ENCODE data around the gene KIAA1217.

KIAA1217 gene

GRCh38 chr10:24390146-24390700, 181.3 kb downstream of the KIAA1217 start:
- no peak overlapping the region for H3K4me3 ChIP-seq (ENCODE audit: low read depth in 1 of 2, low read length in 2 of 2)
- H3K27ac ChIP-seq (ENCODE audit: low read depth, low read length) = no peak overlapping the region
- H3K9me3 ChIP-seq (ENCODE audit: control insufficient read depth in 1 of 2, low read length in 2 of 2) = no peaks in the 10 kb centered on the region
- H3K4me1 ChIP-seq (ENCODE audit: control insufficient read depth in 1 of 2, insufficient read depth in 2 of 2, low read length in 2 of 2) = no peaks in the 10 kb centered on the region
- H3K9ac ChIP-seq (ENCODE audit: low read depth in 1 of 2, low read length in 2 of 2) = no peak overlapping the region
- no peaks in the 10 kb centered on the region for H3K27me3 ChIP-seq (ENCODE audit: control insufficient read depth in 1 of 2, insufficient read depth in 2 of 2, low read length in 2 of 2)
- H3K36me3 ChIP-seq (ENCODE audit: control insufficient read depth in 1 of 2, insufficient read depth in 2 of 2, low read length in 2 of 2) = no peaks in the 10 kb centered on the region

DNA sequence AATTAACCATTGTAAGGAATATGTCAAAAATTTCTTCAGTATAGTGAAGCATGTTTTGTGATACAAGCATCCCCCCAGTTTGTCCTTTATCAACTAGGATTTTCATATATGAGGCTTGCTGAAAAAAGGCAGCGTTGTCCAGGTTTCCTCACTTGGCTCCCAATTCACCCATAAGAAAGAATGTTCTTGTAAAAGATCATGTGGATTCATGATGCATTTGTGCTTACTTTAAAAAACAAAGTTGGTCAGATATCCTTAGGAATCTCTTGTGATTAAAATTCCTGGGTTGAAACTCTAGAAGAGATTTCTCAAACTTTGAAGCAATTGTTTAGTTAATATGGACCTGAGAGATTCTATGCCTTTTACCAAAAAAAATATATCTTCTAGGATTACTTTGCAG, 181.8 kb downstream of the KIAA1217 start:
- Histone ChIP-seq H3K27me3 (ENCODE audit: control insufficient read depth in 1 of 2, insufficient read depth in 2 of 2, low read length in 2 of 2) (no peaks in the 10 kb centered on the region), H3K4me3 (ENCODE audit: low read depth in 1 of 2, low read length in 2 of 2) (no peak overlapping the region), H3K9me3 (ENCODE audit: control insufficient read depth in 1 of 2, low read length in 2 of 2) (no peaks in the 10 kb centered on the region), H3K36me3 (ENCODE audit: control insufficient read depth in 1 of 2, insufficient read depth in 2 of 2, low read length in 2 of 2) (no peaks in the 10 kb centered on the region), H3K9ac (ENCODE audit: low read depth in 1 of 2, low read length in 2 of 2) (no peak overlapping the region), H3K4me1 (ENCODE audit: control insufficient read depth in 1 of 2, insufficient read depth in 2 of 2, low read length in 2 of 2) (no peaks in the 10 kb centered on the region), H3K27ac (ENCODE audit: low read depth, low read length) (no peak overlapping the region)

DNA sequence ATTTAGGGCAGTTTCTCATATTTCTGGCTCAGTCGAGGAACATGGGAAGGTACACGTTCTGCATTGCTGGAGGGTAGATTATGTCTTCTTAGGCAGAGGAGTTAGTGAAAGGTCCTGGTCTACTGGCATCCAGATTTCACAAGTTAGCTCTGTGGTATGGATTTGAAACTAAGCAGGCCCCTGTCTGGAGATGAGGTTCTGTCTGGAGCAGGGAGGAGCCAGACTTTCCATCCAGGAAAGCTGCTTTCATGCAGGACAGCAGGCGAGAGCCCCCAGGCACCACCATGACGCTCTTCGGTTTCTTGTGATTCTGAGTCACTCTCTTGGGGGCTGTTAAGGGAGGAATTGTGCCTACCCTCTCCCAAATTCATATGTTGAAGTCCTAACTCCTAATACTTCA, 184.3 kb downstream of the KIAA1217 start:
- H3K4me3 ChIP-seq (ENCODE audit: low read depth in 1 of 2, low read length in 2 of 2) = no peak overlapping the region
- no peaks in the 10 kb centered on the region for H3K4me1 ChIP-seq (ENCODE audit: control insufficient read depth in 1 of 2, insufficient read depth in 2 of 2, low read length in 2 of 2)
- no peaks in the 10 kb centered on the region for H3K36me3 ChIP-seq (ENCODE audit: control insufficient read depth in 1 of 2, insufficient read depth in 2 of 2, low read length in 2 of 2)
- H3K9ac ChIP-seq (ENCODE audit: low read depth in 1 of 2, low read length in 2 of 2) = no peak overlapping the region
- H3K27me3 ChIP-seq (ENCODE audit: control insufficient read depth in 1 of 2, insufficient read depth in 2 of 2, low read length in 2 of 2) = no peaks in the 10 kb centered on the region
- H3K9me3 ChIP-seq (ENCODE audit: control insufficient read depth in 1 of 2, low read length in 2 of 2) = no peaks in the 10 kb centered on the region
- H3K27ac ChIP-seq (ENCODE audit: low read depth, low read length) = no peak overlapping the region

DNA sequence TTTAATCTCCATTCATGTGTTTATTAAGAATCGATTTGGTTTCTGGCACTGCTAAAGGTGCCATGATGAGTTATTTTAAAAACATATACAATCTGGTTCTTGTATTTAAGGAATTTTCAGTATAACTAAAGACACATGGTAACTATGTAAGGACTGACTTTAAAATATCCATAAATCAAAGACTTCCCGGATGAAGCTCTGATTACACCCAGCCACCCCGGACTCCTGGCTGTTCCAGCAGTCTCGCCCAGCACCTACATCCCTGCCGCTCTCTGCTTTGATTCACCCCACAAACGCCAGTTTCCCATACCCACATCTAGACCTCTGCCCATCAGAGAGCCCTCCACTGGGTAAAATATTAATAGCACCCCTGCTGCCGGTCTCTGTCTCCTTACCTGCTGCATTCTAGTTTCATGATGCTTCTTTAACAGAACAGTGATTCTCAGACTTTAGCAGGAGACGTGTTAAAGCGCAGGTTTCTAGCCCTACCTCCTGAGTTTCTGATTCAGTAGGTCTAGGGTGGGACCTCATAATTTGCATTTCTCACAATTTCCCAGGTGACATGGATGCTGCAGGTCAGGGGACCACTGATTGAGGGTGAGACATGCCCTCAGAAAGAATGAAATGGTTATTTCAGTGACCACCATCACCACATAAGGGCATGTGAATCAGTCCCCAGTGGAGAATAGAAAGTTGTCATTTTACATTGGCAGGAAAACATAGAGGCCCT, 185.7 kb downstream of the KIAA1217 start:
- Histone ChIP-seq H3K9me3 (ENCODE audit: control insufficient read depth in 1 of 2, low read length in 2 of 2) (no peaks in the 10 kb centered on the region), H3K27ac (ENCODE audit: low read depth, low read length) (no peak overlapping the region), H3K4me1 (ENCODE audit: control insufficient read depth in 1 of 2, insufficient read depth in 2 of 2, low read length in 2 of 2) (no peaks in the 10 kb centered on the region), H3K4me3 (ENCODE audit: low read depth in 1 of 2, low read length in 2 of 2) (no peak overlapping the region), H3K9ac (ENCODE audit: low read depth in 1 of 2, low read length in 2 of 2) (no peak overlapping the region), H3K36me3 (ENCODE audit: control insufficient read depth in 1 of 2, insufficient read depth in 2 of 2, low read length in 2 of 2) (no peaks in the 10 kb centered on the region), H3K27me3 (ENCODE audit: control insufficient read depth in 1 of 2, insufficient read depth in 2 of 2, low read length in 2 of 2) (no peaks in the 10 kb centered on the region)

- H3K27ac ChIP-seq (ENCODE audit: low read depth, low read length) = no peak overlapping the region
- no peak overlapping the region for H3K9ac ChIP-seq (ENCODE audit: low read depth in 1 of 2, low read length in 2 of 2)
- no peak overlapping the region for H3K4me3 ChIP-seq (ENCODE audit: low read depth in 1 of 2, low read length in 2 of 2)
- no peaks in the 10 kb centered on the region for H3K4me1 ChIP-seq (ENCODE audit: control insufficient read depth in 1 of 2, insufficient read depth in 2 of 2, low read length in 2 of 2)
- H3K36me3 ChIP-seq (ENCODE audit: control insufficient read depth in 1 of 2, insufficient read depth in 2 of 2, low read length in 2 of 2) = no peaks in the 10 kb centered on the region
- no peaks in the 10 kb centered on the region for H3K9me3 ChIP-seq (ENCODE audit: control insufficient read depth in 1 of 2, low read length in 2 of 2)
- H3K27me3 ChIP-seq (ENCODE audit: control insufficient read depth in 1 of 2, insufficient read depth in 2 of 2, low read length in 2 of 2) = no peaks in the 10 kb centered on the region
Measured at GRCh38 chr10:24396396-24396795, 187.5 kb downstream of the KIAA1217 start.

DNA sequence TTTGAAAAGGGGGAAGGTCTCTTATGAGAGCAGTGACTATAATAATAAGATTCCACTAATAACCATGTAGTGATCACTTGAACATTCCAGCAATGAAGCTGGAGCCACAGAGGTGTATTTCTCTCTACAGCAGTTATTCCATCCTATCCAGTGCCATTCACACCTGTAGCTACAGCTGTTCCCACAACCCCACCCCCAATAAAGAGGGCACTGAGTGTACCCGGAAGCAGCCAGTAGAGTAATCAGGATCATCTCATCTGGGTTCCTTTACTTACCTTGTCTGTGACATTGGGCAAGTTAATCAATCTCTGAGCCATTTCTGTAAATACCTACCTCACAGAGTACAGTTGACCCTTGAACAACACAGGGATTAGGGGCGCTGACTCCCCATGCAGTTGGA, 188.7 kb downstream of the KIAA1217 start:
- Histone ChIP-seq H3K27ac (ENCODE audit: low read depth, low read length) (no peak overlapping the region), H3K9me3 (ENCODE audit: control insufficient read depth in 1 of 2, low read length in 2 of 2) (no peaks in the 10 kb centered on the region), H3K4me1 (ENCODE audit: control insufficient read depth in 1 of 2, insufficient read depth in 2 of 2, low read length in 2 of 2) (no peaks in the 10 kb centered on the region), H3K36me3 (ENCODE audit: control insufficient read depth in 1 of 2, insufficient read depth in 2 of 2, low read length in 2 of 2) (no peaks in the 10 kb centered on the region), H3K9ac (ENCODE audit: low read depth in 1 of 2, low read length in 2 of 2) (no peak overlapping the region), H3K4me3 (ENCODE audit: low read depth in 1 of 2, low read length in 2 of 2) (no peak overlapping the region), H3K27me3 (ENCODE audit: control insufficient read depth in 1 of 2, insufficient read depth in 2 of 2, low read length in 2 of 2) (no peaks in the 10 kb centered on the region)

DNA sequence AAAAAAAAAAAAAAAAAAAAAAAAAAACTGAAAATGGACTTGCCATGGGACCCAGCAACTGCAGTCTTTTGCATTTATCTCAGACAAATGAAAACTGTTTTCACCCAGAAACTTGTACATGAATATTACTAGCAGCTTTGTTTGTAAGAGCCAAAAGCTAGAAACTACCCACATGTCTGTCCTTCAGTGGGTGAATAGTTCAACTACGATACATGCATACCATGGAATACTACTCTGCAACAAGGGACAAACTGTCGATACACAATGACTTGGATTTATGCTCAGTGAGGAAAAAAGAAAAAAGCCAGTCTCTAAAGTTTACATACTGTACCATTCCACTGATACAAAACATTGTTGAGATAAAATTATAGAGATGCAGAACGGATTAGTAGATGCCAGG, 195.6 kb downstream of the KIAA1217 start:
- no peaks in the 10 kb centered on the region for H3K27me3 ChIP-seq (ENCODE audit: control insufficient read depth in 1 of 2, insufficient read depth in 2 of 2, low read length in 2 of 2)
- no peaks in the 10 kb centered on the region for H3K9me3 ChIP-seq (ENCODE audit: control insufficient read depth in 1 of 2, low read length in 2 of 2)
- no peak overlapping the region for H3K4me3 ChIP-seq (ENCODE audit: low read depth in 1 of 2, low read length in 2 of 2)
- H3K9ac ChIP-seq (ENCODE audit: low read depth in 1 of 2, low read length in 2 of 2) = no peak overlapping the region
- H3K27ac ChIP-seq (ENCODE audit: low read depth, low read length) = no peak overlapping the region
- H3K36me3 ChIP-seq (ENCODE audit: control insufficient read depth in 1 of 2, insufficient read depth in 2 of 2, low read length in 2 of 2) = no peaks in the 10 kb centered on the region
- no peaks in the 10 kb centered on the region for H3K4me1 ChIP-seq (ENCODE audit: control insufficient read depth in 1 of 2, insufficient read depth in 2 of 2, low read length in 2 of 2)

GRCh38 chr10:24405635-24406034, 196.7 kb downstream of the KIAA1217 start:
- Histone ChIP-seq H3K4me3 (ENCODE audit: low read depth in 1 of 2, low read length in 2 of 2) (no peak overlapping the region), H3K36me3 (ENCODE audit: control insufficient read depth in 1 of 2, insufficient read depth in 2 of 2, low read length in 2 of 2) (no peaks in the 10 kb centered on the region), H3K27ac (ENCODE audit: low read depth, low read length) (no peak overlapping the region), H3K9me3 (ENCODE audit: control insufficient read depth in 1 of 2, low read length in 2 of 2) (no peaks in the 10 kb centered on the region), H3K9ac (ENCODE audit: low read depth in 1 of 2, low read length in 2 of 2) (no peak overlapping the region), H3K27me3 (ENCODE audit: control insufficient read depth in 1 of 2, insufficient read depth in 2 of 2, low read length in 2 of 2) (no peaks in the 10 kb centered on the region), H3K4me1 (ENCODE audit: control insufficient read depth in 1 of 2, insufficient read depth in 2 of 2, low read length in 2 of 2) (no peaks in the 10 kb centered on the region)

- Histone ChIP-seq H3K9ac (ENCODE audit: low read depth in 1 of 2, low read length in 2 of 2) (no peak overlapping the region), H3K27ac (ENCODE audit: low read depth, low read length) (no peak overlapping the region), H3K4me3 (ENCODE audit: low read depth in 1 of 2, low read length in 2 of 2) (no peak overlapping the region), H3K36me3 (ENCODE audit: control insufficient read depth in 1 of 2, insufficient read depth in 2 of 2, low read length in 2 of 2) (no peaks in the 10 kb centered on the region), H3K4me1 (ENCODE audit: control insufficient read depth in 1 of 2, insufficient read depth in 2 of 2, low read length in 2 of 2) (no peaks in the 10 kb centered on the region), H3K27me3 (ENCODE audit: control insufficient read depth in 1 of 2, insufficient read depth in 2 of 2, low read length in 2 of 2) (no peaks in the 10 kb centered on the region), H3K9me3 (ENCODE audit: control insufficient read depth in 1 of 2, low read length in 2 of 2) (no peaks in the 10 kb centered on the region)
Measured at GRCh38 chr10:24406809-24407483, 198.0 kb downstream of the KIAA1217 start.

DNA sequence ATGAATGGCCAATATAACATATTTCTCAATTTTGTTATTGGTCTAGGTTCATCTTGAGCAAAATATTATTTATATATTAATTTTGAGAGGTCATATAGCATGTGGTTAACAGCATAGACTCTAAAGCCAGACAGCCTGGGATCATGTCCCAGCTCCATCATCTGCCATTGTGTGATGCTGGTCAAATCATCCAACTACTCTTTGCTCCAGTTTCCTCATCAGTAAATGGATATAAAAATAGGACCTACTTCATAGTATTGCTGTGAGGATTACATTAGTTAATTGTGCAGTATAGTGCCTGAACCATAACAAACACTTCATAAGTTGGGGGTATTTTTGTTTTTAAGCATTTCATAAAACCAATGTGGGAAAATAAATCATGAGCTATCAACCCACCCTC, 199.0 kb downstream of the KIAA1217 start:
- no peaks in the 10 kb centered on the region for H3K9me3 ChIP-seq (ENCODE audit: control insufficient read depth in 1 of 2, low read length in 2 of 2)
- H3K27ac ChIP-seq (ENCODE audit: low read depth, low read length) = no peak overlapping the region
- H3K36me3 ChIP-seq (ENCODE audit: control insufficient read depth in 1 of 2, insufficient read depth in 2 of 2, low read length in 2 of 2) = no peaks in the 10 kb centered on the region
- no peaks in the 10 kb centered on the region for H3K27me3 ChIP-seq (ENCODE audit: control insufficient read depth in 1 of 2, insufficient read depth in 2 of 2, low read length in 2 of 2)
- H3K4me1 ChIP-seq (ENCODE audit: control insufficient read depth in 1 of 2, insufficient read depth in 2 of 2, low read length in 2 of 2) = no peaks in the 10 kb centered on the region
- no peak overlapping the region for H3K4me3 ChIP-seq (ENCODE audit: low read depth in 1 of 2, low read length in 2 of 2)
- H3K9ac ChIP-seq (ENCODE audit: low read depth in 1 of 2, low read length in 2 of 2) = no peak overlapping the region

Measured in duodenal mucosa (tissue), 2 donors.